MM.1S (cell line): ENCODE results near the gene NEDD4L.

Experiments used
- DNase-seq: peaks from one replicate; pipeline ENCODE4 v3.0.0-alpha.2; 2015
- H2AFZ ChIP-seq: fragments of 300-600 bp; sonication (generic); 2 replicates; pipeline ENCODE4 v1.6.0; 2016; ENCODE audit warnings: antibody characterized with exemption, low read length
- H3F3A ChIP-seq: fragments of 300-600 bp; sonication (generic); 2 replicates; pipeline ENCODE4 v1.6.1; 2016; ENCODE audit warnings: mild to moderate bottlenecking, antibody characterized with exemption, low read length, moderate library complexity, mixed read lengths; ENCODE audit not compliant: insufficient read depth
- H3K27ac ChIP-seq: fragments of 300-600 bp; sonication (generic); 2 replicates; pipeline ENCODE4 v1.5.1; 2016; ENCODE audit warnings: mild to moderate bottlenecking, low read length
- H3K27me3 ChIP-seq: fragments of 300-600 bp; sonication (generic); replicated peaks from 2 replicates; pipeline ENCODE4 v1.6.0; 2016; ENCODE audit warnings: low read length; ENCODE audit not compliant: insufficient read depth
- H3K36me3 ChIP-seq: fragments of 300-600 bp; sonication (generic); replicated peaks from 2 replicates; pipeline ENCODE4 v1.6.1; 2016; ENCODE audit warnings: mild to moderate bottlenecking, low read length, mixed read lengths; ENCODE audit not compliant: insufficient read depth
- H3K4me1 ChIP-seq: fragments of 300-600 bp; sonication (generic); 2 replicates; pipeline ENCODE4 v1.6.1; 2016; ENCODE audit warnings: low read length, mixed read lengths
- H3K4me2 ChIP-seq: fragments of 300-600 bp; sonication (generic); 2 replicates; pipeline ENCODE4 v1.6.0; 2016; ENCODE audit warnings: low read depth, low read length
- H3K4me3 ChIP-seq: fragments of 300-600 bp; sonication (generic); 2 replicates; pipeline ENCODE4 v1.5.1; 2016; ENCODE audit warnings: low read length, mixed read lengths
- H3K79me2 ChIP-seq: fragments of 300-600 bp; sonication (generic); 2 replicates; pipeline ENCODE4 v1.6.1; 2016; ENCODE audit warnings: mixed run types, low read length, mixed read lengths
- H3K9ac ChIP-seq: fragments of 300-600 bp; sonication (generic); 2 replicates; pipeline ENCODE4 v1.6.1; 2016; ENCODE audit warnings: low read length, mixed read lengths
- H3K9me2 ChIP-seq: fragments of 300-600 bp; sonication (generic); replicated peaks from 2 replicates; pipeline ENCODE4 v1.6.1; 2016; ENCODE audit warnings: mild to moderate bottlenecking, low read length, mixed read lengths; ENCODE audit not compliant: insufficient read depth
- H3K9me3 ChIP-seq: fragments of 300-600 bp; sonication (generic); replicated peaks from 2 replicates; pipeline ENCODE4 v1.6.1; 2016; ENCODE audit warnings: mild to moderate bottlenecking, low read length, mixed read lengths; ENCODE audit not compliant: insufficient read depth
- H4K20me1 ChIP-seq: fragments of 300-600 bp; sonication (generic); 2 replicates; pipeline ENCODE4 v1.6.1; 2016; ENCODE audit warnings: mild to moderate bottlenecking, low read length, moderate library complexity, mixed read lengths; ENCODE audit not compliant: insufficient read depth
- CTCF ChIP-seq: fragments of 300-600 bp; sonication (generic); IDR thresholded peaks from 2 replicates; pipeline ENCODE4 v1.5.1; 2016; ENCODE audit warnings: antibody characterized with exemption, low read length, mixed read lengths
- EZH2 ChIP-seq: fragments of 300-600 bp; sonication (generic); optimal IDR thresholded peaks from 2 replicates; pipeline ENCODE3; 2017; ENCODE audit warnings: low read depth, mild to moderate bottlenecking, antibody characterized with exemption, low read length, mixed read lengths
- EZH2phosphoT487 ChIP-seq: fragments of 300-600 bp; sonication (generic); IDR thresholded peaks from 2 replicates; pipeline ENCODE4 v1.6.1; 2018; ENCODE audit warnings: antibody characterized with exemption, low read length

The NEDD4L gene

GRCh38 chr18:58078889-58079573 lies 35.0 kb downstream of the NEDD4L start:
- H3K27me3 ChIP-seq = no peaks in the 10 kb centered on the region
- H3K9me3 ChIP-seq = no peaks in the 10 kb centered on the region
- no peak for DNase-seq
- H3K4me2 ChIP-seq = no peak overlapping the region
- no peak overlapping the region for H3K9ac ChIP-seq
- no peaks in the 10 kb centered on the region for H3F3A ChIP-seq
- H3K4me1 ChIP-seq = no peaks in the 10 kb centered on the region
- H3K4me3 ChIP-seq = no peak overlapping the region
- H4K20me1 ChIP-seq = no peaks in the 10 kb centered on the region
- H3K9me2 ChIP-seq = no peaks in the 10 kb centered on the region
- no peaks in the 10 kb centered on the region for H3K36me3 ChIP-seq
- H3K27ac ChIP-seq = no peak overlapping the region
- no peak for TF ChIP-seq CTCF
- no peak for TF ChIP-seq EZH2phosphoT487
- TF ChIP-seq EZH2 = no peak
- H3K79me2 ChIP-seq = peaks cover 4% of the 10 kb centered on the region; the same call in 1 of the 2 replicates
- no peak overlapping the region for H2AFZ ChIP-seq

GRCh38 chr18:58080451-58080850 lies 36.4 kb downstream of the NEDD4L start:
- no peak overlapping the region for H3K4me3 ChIP-seq
- no peaks in the 10 kb centered on the region for H3K9me3 ChIP-seq
- H3K9me2 ChIP-seq = no peaks in the 10 kb centered on the region
- peaks cover 4% of the 10 kb centered on the region; the same call in 1 of the 2 replicates for H3K79me2 ChIP-seq
- H3F3A ChIP-seq = no peaks in the 10 kb centered on the region
- H3K36me3 ChIP-seq = no peaks in the 10 kb centered on the region
- TF ChIP-seq EZH2 (no peak), CTCF (no peak), EZH2phosphoT487 (no peak)
- no peaks in the 10 kb centered on the region for H3K4me1 ChIP-seq
- no peak for DNase-seq
- H2AFZ ChIP-seq = no peak overlapping the region
- H3K9ac ChIP-seq = no peak overlapping the region
- no peaks in the 10 kb centered on the region for H3K27me3 ChIP-seq
- H3K4me2 ChIP-seq = no peak overlapping the region
- H4K20me1 ChIP-seq = no peaks in the 10 kb centered on the region
- H3K27ac ChIP-seq = no peak overlapping the region

- no peaks in the 10 kb centered on the region for H4K20me1 ChIP-seq
- H3K9me2 ChIP-seq = no peaks in the 10 kb centered on the region
- H3K36me3 ChIP-seq = no peaks in the 10 kb centered on the region
- no peak overlapping the region for H3K4me3 ChIP-seq
- H3K27ac ChIP-seq = no peak overlapping the region
- no peak for DNase-seq
- H2AFZ ChIP-seq = no peak overlapping the region
- no peaks in the 10 kb centered on the region for H3K9me3 ChIP-seq
- no peak overlapping the region for H3K9ac ChIP-seq
- no peak for TF ChIP-seq EZH2phosphoT487
- no peak for TF ChIP-seq CTCF
- no peak for TF ChIP-seq EZH2
- H3K27me3 ChIP-seq = no peaks in the 10 kb centered on the region
- no peak overlapping the region for H3K4me2 ChIP-seq
- peaks cover 14% of the 10 kb centered on the region for H3K4me1 ChIP-seq
- H3F3A ChIP-seq = 0 out of 2 replicates have a peak, but pooled peaks cover 6% of the 10 kb centered on the region
- H3K79me2 ChIP-seq = no peaks in the 10 kb centered on the region
Observed at GRCh38 chr18:58087928-58088690, 44.1 kb downstream of the NEDD4L start.
